SK-MEL-5 (cell line): ENCODE data around the gene FAM83F. TPM values are rescaled to one million over a fixed set of nuclear protein-coding genes. Genes with fewer than 3 reads are reported as not detected.
"Not testable (repeated sequence)": the region's sequence is repeated elsewhere in the genome, so short reads cannot be mapped to it uniquely, and the experiment has no call there.

Experiments used
- DNase-seq: peaks from one replicate; pipeline ENCODE4 v3.0.0-alpha.2; 2016; ENCODE audit warnings: low read depth, low spot score
- in situ Hi-C: cut with HindIII; loops from 2 replicates; pipeline ENCODE4 v1.10.0; 2016; ENCODE audit warnings: low sequenced_read_pairs, high pct_unique_total_duplicates, low pct_unique_long_range_greater_than_20kb
- total RNA-seq: library from RNA; depleted of rRNA; stranded (reverse); fragments of >200 nt; shearing (Covaris generic); gene quantifications from 2 replicates; pipeline ENCODE4 v1.2.3, GENCODE V29; 2014

Gene FAM83F
- total RNA-seq, 1 experiment from 2014 or later, result not detected

DNA sequence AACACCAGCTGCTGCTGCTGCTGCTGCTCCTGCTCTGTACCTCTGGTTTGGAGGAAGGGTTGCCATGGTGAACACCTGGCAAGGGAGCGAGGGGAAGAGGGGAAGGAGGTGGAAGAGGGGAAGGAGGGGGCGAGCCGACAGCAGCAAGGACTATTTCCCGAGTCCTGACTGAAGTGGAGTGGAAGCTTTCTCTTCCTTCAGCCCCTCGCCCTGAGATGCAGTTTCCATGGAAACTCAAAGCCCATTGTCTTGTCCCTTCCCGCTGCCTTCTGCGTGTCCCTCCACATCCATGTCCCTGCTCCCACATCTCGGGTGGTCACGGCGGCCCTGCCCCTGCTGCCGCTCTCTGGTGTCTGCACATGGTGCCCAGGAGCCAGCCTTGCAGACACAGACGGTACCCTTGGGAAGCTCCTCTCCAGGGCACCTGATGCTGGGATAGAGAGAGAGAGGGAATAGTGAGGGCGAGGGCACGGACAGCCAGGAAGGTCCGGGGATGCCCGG lies 28.6 kb downstream of the FAM83F start:
- DNase-seq, result no peak
- in situ Hi-C loops, result loop anchor here (25.0 kb wide), 1 partner anchor 461 kb away; the partner anchor contains the start of gene CACNA1I

DNA sequence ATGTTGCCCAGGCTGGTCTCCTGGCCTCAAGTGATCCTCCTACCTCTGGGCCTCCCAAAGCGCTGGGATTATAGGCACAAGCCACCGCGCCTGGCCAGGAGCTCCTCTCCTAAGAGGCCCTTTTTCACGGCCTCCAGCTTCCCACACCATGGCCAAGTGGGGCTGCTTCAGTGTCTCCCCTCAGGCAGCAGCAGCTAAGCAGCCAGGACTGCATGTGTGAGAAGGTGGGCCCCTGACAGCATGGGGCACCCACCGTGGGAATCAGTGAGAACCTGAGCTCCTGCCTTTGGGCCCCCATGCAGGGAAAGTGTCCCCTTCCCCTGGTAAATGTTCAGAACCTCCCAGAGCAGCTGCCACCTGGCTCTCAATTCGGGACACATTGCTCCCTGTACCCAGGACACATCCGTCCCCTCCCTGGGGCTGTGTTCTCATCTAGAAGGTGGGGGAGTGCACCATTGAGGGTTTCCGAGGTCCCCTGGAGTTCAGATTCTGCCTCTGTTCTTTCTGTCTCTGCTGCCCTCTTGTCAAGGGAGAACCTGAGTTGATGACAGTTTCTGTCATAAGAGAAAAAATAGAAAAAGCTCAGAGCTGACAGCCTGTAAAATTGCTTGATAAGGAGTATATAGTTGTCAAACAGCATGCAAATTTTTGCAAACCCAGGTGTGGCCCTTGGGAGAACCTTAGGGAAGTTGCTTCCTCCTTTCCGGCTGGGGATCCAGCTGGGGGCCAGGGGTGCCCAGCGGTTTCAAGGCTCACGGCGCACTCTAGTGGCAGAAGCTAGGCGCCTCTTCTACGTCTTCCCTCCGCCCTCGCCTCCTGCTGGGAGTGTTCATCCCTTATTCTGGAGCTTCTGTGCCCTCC lies 29.7 kb downstream of the FAM83F start:
- in situ Hi-C loops, result loop anchor here (25.0 kb wide), 1 partner anchor 462 kb away; the partner anchor contains the start of gene CACNA1I
- DNase-seq, result peak; percentile 82

DNA sequence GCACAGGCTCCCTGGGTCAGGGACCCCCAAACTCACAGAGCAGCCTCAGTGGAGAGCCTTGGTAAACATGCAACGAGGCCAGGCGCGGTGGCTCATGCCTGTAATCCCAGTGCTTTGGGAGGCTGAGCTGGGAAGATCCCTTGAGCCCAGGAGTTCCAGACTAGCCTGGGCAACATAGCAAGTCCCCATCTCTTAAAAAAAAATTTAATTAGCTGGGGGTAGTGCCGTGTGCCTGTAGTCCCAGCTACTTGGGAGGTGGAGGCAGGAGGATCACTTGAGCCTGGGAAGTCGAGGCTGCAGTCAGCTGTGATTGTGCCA lies 30.3 kb downstream of the FAM83F start:
- in situ Hi-C loops, DNase-seq: not testable (repeated sequence)

DNA sequence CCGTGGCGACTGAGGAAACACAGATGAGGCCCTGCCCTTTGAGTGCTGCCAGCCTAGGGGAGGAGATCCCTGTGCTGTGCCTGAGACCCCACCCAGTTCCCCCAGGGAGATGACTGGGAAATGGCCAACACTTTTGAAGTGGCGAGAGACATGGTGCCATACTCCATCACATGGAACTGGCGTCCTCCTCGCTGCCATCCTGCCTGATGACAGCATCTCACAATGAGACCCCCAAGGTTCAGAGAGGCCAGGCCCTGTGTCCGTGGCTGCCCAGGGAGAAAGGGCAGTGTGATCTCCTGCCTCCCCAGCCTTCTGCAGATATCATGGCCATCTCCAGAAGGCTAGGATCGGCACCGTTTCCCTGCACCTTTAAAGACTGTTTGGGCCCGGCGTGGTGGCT lies 31.1 kb downstream of the FAM83F start:
- in situ Hi-C loops, result no loop called here
- DNase-seq, result no peak

DNA sequence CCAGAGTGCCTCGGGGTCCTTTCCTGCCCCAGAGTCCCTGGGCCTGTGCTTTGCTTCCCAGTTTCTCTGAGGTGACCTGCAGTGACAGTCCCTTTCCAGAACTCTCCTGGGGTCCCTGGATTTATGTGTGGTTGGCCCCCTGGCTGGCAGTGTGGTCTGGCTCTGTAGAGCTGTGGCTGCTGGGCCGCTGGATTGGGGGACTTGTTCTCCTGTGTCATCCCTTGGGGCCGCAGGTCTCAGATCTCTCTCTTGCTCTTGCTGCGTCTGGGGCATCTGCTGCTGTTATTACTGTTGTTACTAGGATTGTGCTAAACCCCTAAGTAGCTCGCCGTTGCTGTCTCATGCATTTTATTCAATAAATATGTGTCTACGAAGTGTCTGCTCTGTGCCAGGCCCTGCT lies 31.9 kb downstream of the FAM83F start:
- DNase-seq, result no peak
- in situ Hi-C loops, result no loop called here

DNA sequence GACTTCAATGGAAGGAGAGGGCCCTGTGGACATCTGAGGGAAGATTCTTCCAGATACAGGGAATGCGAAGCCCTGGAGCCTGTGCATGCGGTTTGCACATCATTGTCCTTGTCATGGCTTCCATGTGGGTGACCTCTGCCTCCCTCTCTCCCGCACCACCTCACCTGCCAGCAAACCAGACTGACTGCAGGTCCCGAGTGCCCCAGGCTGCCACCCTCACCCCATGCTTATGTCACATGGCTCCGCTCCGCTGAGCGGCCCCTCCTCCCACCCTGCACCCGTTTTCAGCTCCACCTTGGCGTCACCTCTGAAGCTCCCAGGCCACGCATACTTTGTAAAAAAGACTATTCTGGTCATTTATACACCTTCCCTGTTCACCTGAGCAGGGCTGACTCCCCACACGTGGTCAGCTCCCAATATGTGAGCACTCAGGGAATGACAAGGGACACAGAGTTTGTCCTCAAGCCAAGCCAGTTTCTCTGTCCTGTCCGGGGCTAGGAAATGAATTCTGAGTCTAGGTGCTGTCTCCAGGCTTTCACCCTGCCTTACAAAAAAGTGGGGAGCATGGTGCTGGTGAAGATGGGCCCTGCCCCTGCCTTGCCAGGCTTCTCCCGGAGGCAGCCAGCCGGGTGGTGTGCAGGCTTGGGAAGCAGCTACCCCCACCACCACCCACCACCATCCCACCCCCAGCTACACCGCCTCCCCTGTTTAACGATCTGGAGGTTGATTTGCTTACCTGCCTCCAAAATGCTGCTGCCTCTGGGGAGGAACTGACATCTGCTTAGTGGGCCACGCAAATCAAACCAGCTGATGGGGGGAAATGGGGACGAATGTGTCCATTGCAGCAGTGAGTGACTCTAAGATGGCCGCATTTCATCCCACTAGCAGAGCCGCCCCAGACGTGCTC lies 32.7 kb downstream of the FAM83F start:
- no peak for DNase-seq
- in situ Hi-C loops, result no loop called here

DNA sequence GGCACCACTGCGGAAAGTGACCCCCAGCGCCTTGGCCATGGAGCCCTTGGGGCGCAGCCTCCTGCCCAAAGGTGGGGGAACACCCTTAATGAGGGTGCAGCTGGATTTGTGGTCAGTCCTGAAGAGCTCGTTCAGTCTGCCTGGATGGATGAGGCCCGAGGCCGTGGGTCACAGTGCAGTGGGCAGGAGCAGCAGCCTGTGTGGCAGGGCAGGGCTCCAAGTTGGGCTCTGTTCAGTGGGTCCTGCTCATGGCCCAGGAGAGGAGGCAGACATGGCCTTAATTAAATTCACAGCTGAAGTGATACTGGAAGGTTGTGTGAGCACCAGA lies 33.3 kb downstream of the FAM83F start:
- DNase-seq, result no peak
- in situ Hi-C loops, result no loop called here

DNA sequence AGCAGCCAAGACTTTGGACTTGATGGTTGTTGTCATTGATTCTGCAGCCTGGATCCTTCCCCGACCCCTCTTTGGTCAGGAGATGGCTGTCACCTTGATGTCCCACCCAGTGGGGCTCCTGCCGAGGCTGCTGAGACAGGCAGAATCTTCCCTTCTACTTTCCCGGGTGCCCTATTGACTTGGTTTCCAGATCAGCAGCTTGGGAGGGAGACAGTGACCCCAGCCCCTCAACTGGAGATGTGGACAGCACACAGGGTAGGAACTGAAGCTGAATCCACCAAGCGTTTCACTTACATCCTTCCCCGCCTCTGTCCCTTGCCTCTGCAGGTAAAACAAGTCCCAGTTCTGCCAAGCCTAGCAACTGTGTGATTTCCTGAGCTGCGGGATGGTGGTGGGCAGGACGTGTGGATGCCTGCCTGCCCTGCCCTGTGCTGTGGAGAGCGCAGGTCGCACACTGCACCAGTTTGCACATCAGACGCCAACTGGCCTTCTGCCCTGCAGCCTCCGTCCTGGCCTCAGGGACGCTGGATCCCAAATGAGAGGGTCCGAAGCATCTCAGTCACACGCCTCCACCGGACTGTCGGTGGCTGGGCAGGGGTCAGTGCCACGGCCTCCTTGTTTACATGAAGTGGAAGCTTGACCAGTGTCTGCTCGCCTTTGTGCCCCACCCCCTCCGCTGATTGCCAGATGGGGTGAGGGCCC lies 34.6 kb downstream of the FAM83F start:
- DNase-seq, result no peak
- in situ Hi-C loops, result no loop called here

DNA sequence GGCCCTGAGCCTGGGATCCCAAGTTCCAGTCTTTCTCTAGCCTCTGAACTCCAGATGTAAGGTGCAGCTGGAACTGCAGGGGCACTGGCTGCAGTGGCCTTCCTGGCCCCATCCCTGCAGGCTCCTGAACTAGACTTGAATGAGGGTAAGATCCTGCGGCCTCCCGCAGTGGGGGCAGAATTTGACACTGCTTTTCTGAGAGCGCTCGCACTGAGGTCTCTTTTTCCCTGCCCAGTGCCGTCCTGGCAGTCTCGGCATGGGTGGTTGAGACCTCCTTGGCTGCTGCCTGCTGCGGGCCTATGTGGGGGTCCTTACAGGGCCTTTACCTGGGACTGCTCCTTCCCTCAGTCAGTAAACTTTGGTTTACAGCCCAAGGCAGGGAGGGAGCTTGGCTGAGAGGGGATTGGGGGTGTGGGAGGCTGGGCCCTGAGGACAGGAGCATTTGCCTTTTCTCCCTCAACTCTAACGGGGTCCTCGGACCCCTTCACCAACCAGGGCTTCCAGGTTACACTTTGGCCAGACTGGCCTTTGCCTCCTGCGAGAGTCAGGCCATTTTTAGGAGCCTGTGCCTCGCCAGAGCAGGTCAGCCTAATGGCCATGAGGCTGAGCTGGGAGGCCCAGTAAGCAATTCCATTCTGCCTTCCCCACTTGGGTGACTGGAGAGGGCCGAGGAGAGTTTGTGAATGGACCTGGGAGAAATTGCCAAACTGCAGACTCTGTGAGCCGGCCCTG lies 35.4 kb downstream of the FAM83F start:
- DNase-seq, result no peak
- in situ Hi-C loops, result no loop called here

DNA sequence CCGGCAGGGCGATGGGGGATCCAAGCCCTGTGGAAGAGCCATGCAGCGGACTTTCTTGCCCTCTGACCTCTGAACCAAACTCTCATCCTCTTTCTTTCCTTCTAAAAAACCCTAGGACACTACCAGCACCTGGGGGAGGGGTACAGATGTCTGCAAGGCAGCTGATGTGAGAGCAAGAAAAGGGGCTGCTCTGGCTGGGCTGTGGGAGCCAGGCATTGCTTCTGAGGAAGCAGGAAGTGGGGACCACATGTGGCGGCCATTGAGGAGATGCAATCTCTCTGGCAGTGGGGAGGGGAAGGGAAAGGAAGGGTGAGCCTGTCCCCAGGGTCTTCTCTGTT lies 36.0 kb downstream of the FAM83F start:
- DNase-seq, result no peak
- in situ Hi-C loops, result no loop called here

DNA sequence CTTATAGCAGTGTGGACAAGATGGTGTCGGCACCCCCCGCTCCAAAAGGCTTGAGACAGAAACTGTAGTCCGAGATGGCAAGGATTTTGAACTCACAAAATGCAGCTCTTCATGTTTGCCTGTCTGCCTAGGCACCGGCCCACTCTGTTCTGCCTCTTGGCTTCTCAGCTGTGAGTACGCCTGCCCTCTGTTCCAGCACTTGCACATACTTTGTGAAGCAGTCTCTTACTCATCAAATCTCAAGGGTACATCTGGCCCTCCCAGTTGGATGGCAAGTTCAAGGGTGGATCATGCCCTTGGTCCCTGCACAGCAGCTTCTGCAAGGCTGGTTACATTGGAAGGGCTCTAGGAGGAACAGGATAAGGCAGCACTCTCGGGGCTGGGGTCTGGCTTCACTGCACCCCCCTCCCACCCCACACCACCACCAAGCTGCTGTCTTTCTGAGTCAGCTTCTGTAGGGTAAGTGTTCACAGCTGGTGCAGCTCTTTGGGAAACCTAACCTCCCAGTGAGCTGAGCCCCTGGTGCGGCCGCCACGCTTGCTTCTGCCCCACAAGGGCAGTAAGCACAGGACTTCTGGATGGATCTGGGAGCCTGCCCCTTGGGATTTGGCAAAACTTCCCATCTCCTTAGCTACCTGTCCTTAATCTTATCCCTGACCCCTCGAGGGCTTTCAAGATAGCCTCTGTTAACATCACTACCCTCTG lies 37.2 kb downstream of the FAM83F start:
- DNase-seq, result no peak
- in situ Hi-C loops, result no loop called here

DNA sequence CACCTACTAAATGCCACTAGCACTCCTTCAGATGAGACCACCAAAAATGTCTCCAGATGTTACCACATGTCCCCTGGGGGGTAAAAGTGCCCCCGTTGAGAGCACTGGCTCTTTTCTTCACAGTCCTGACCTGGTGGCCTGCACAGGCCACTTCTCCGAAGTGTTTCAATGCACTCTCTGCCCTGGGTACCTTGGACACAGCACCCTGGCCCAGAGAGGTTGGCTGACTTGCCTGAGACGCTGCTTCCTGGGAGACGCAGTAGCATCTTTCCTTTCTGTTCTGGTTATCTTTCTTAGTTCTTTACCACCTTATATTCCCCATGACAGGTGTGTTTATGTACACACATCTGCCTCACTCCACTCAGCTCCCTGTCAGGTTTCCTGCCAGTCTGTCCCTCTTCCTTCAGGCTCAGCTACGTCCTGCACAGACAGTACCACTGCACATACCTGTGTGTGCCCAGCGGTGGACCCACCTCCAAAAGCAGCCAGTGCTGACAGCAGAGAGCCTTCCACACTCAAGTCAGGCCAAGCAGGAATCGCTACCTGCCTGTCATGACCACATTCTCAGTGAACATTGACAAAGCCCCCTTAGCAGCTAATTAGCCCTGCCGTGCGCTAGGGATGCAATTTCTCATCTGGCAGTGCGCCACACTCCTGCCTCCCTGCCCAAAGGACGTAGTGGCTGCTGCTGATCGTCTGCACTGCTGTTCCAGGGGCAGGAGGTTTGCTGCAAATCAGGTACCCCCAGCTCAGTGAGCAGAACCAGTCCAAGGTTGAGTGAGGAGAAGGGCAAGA lies 39.0 kb downstream of the FAM83F start:
- in situ Hi-C loops, result no loop called here
- no peak for DNase-seq

DNA sequence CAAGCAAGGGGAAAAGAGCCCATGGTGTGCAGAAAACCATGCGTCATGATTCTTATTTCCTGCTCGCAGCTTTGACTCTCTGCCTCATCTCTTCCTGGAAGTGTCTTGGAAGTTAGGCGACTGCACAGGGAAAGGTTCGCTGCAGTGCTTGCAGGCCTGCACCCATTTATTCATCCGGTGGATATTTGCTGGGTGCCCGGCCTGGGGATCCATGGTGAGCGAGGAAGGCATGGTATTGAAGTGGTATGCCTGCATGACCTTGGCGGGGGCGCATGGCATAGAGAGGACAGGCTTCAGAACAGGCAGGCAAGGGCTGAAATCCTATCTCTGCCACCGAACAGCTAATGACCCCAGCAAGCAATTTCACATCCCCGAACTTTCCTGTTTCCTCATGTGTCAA lies 40.6 kb downstream of the FAM83F start:
- in situ Hi-C loops, result no loop called here
- no peak for DNase-seq

DNA sequence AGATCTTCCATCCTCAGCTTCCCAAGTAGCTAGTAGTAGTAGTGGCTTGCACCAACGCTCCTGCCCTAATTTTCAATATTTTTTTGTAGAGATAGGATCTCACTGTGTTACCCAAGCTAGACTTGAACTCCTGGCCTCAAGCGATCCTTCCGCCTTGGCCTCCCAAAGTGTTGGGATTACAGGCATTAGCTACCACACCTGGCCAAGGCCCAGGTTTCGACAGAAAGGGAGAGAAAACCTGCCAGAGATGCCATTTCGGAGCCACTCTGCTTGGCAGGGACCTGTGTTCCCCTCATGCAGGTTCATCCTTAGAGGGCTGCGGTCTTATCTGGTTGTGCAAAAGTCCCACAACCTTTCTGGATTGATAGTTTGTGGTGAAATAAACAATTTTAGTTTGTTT lies 41.4 kb downstream of the FAM83F start:
- DNase-seq, result no peak
- in situ Hi-C loops, result no loop called here

DNA sequence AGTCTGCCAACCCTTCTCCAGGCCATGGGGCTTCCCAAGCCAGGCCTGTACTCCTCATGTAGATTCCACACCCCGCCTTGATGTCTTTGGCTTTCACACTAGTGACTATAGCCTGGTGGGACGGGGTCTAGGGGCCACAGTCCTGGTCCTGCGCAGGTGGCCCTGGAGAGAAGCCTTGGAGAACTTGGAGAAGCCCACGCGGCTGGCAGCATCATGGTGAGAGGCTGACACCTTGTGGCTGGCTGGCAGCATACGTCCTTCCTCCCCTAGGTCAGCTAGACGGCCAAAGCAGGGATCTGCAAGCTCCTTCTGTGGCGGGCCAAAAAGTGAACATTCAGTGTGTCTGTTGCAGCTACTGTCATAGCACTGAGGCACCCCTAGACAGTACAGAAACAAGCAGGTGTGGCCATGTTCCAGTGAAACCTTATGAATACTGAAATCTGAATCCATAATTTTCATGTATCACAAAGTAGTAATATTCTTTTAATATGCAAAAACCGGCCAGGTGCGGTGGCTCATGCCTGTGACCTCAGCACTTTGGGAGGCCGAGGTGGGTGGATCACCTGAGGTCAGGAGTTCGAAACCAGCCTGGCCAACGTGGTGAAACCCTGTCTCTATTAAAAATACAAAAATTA lies 42.0 kb downstream of the FAM83F start:
- in situ Hi-C loops, result no loop called here
- DNase-seq, result peak; percentile 90

DNA sequence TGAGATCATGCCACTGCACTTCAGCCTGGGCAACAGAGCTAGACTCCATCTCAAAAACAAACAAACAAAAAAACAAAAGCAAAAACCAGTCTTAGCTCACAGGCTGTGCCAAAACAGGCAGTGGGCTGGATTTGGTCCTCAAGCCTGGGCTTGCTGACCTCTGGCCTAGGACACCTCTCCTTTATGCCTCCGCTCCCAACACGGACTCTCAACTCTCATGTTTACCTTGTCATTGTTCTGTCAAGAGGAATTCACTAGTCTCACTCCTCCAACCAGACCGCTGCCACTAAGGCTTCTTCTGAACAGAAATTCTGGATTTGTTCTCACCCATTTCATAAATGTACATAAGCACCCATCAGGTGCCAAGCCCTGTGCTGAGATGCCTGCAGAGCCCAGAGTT lies 42.6 kb downstream of the FAM83F start:
- no peak for DNase-seq
- in situ Hi-C loops, result no loop called here
